H9 (cell line): ENCODE measurements around the gene MGST2. TPM values are rescaled to one million over a fixed set of nuclear protein-coding genes. Genes with fewer than 3 reads are reported as not detected.

ENCODE experiments used
- DNase-seq: peaks from one replicate; pipeline ENCODE4 v3.0.0-alpha.2; 2017
- H2AFZ ChIP-seq: one replicate; pipeline ENCODE4 v1.6.1; 2013; ENCODE audit warnings: mild to moderate bottlenecking, low read length, control low read depth, moderate library complexity
- H2AK5ac ChIP-seq: 2 replicates; pipeline ENCODE4 v1.6.1; 2013; ENCODE audit warnings: low read length, control low read depth, mixed read lengths; ENCODE audit not compliant: insufficient read length
- H2BK120ac ChIP-seq: one replicate; pipeline ENCODE4 v1.6.1; 2013; ENCODE audit warnings: low read depth, mild to moderate bottlenecking, low read length, control low read depth, inconsistent platforms; ENCODE audit not compliant: poor library complexity, severe bottlenecking
- H2BK12ac ChIP-seq: 2 replicates; pipeline ENCODE4 v1.6.1; 2013; ENCODE audit warnings: low read length, control low read depth, mixed read lengths, low read depth; ENCODE audit not compliant: insufficient read length
- H2BK15ac ChIP-seq: 2 replicates; pipeline ENCODE4 v1.6.1; 2013; ENCODE audit warnings: low read depth, low read length, control low read depth
- H2BK20ac ChIP-seq: one replicate; pipeline ENCODE4 v1.6.1; 2013; ENCODE audit warnings: low read depth, mild to moderate bottlenecking, low read length, control low read depth, inconsistent platforms; ENCODE audit not compliant: poor library complexity, severe bottlenecking
- H2BK5ac ChIP-seq: 2 replicates; pipeline ENCODE4 v1.6.1; 2013; ENCODE audit warnings: low read length, control low read depth, mixed read lengths; ENCODE audit not compliant: insufficient read length
- H3K14ac ChIP-seq: 2 replicates; pipeline ENCODE4 v1.6.1; 2013; ENCODE audit warnings: low read length, control low read depth; ENCODE audit not compliant: insufficient read depth
- H3K18ac ChIP-seq: 2 replicates; pipeline ENCODE4 v1.6.1; 2013; ENCODE audit warnings: low read depth, mild to moderate bottlenecking, mixed read lengths, low read length, control low read depth; ENCODE audit not compliant: insufficient read length
- H3K23ac ChIP-seq: 2 replicates; pipeline ENCODE4 v1.6.1; 2013; ENCODE audit warnings: low read length, control low read depth, mixed read lengths, low read depth; ENCODE audit not compliant: insufficient read length
- H3K23me2 ChIP-seq: 2 replicates; pipeline ENCODE4 v1.6.1; 2013; ENCODE audit warnings: low read depth, mild to moderate bottlenecking, mixed read lengths, low read length, control low read depth; ENCODE audit not compliant: insufficient read length, poor library complexity, severe bottlenecking
- H3K27ac ChIP-seq: 2 replicates; pipeline ENCODE4 v1.5.1; 2013; ENCODE audit warnings: low read length, control low read depth, mixed read lengths, low read depth; ENCODE audit not compliant: insufficient read length
- H3K27me3 ChIP-seq: 2 replicates; pipeline ENCODE4 v1.6.1; 2013; ENCODE audit warnings: low read length, control low read depth, inconsistent platforms; ENCODE audit not compliant: insufficient read depth
- H3K4ac ChIP-seq: 2 replicates; pipeline ENCODE4 v1.6.1; 2013; ENCODE audit warnings: low read depth, mild to moderate bottlenecking, control low read depth, inconsistent platforms, low read length, moderate library complexity
- H3K4me1 ChIP-seq: 2 replicates; pipeline ENCODE4 v1.6.1; 2013; ENCODE audit warnings: low read length, control low read depth, inconsistent platforms; ENCODE audit not compliant: insufficient read depth
- H3K4me2 ChIP-seq: 2 replicates; pipeline ENCODE4 v1.6.1; 2013; ENCODE audit warnings: low read length, control low read depth, mixed read lengths; ENCODE audit not compliant: insufficient read length, insufficient read depth
- H3K56ac ChIP-seq: 2 replicates; pipeline ENCODE4 v1.6.1; 2013; ENCODE audit warnings: low read depth, mild to moderate bottlenecking, mixed read lengths, low read length, control low read depth; ENCODE audit not compliant: insufficient read length
- H3K79me1 ChIP-seq: 2 replicates; pipeline ENCODE4 v1.6.1; 2013; ENCODE audit warnings: low read depth, mild to moderate bottlenecking, moderate library complexity, low read length, control low read depth, inconsistent platforms; ENCODE audit not compliant: insufficient read depth, poor library complexity, severe bottlenecking
- H3K79me2 ChIP-seq: 2 replicates; pipeline ENCODE4 v1.6.1; 2013; ENCODE audit warnings: low read length, control low read depth, inconsistent platforms; ENCODE audit not compliant: insufficient read depth
- H3K9ac ChIP-seq: 2 replicates; pipeline ENCODE4 v1.6.1; 2013; ENCODE audit warnings: low read length, control low read depth, mixed read lengths; ENCODE audit not compliant: insufficient read length; ENCODE audit errors: extremely low read depth
- H3K9me3 ChIP-seq: one replicate; pipeline ENCODE4 v1.6.1; 2013; ENCODE audit warnings: low read depth, low read length, inconsistent platforms; ENCODE audit not compliant: control insufficient read depth
- H3T11ph ChIP-seq: one replicate; pipeline ENCODE4 v1.6.1; 2013; ENCODE audit warnings: mild to moderate bottlenecking, low read length, control low read depth, inconsistent platforms
- H4K20me1 ChIP-seq: one replicate; pipeline ENCODE4 v1.6.1; 2013; ENCODE audit not compliant: control insufficient read depth, insufficient read length, insufficient read depth
- H4K5ac ChIP-seq: 2 replicates; pipeline ENCODE4 v1.6.1; 2013; ENCODE audit warnings: low read depth, mild to moderate bottlenecking, mixed read lengths, low read length, control low read depth; ENCODE audit not compliant: insufficient read length
- H4K8ac ChIP-seq: replicated peaks from 2 replicates; pipeline ENCODE4 v1.6.1; 2013; ENCODE audit warnings: low read length, control low read depth, mixed read lengths, low read depth; ENCODE audit not compliant: insufficient read length
- H4K91ac ChIP-seq: 2 replicates; pipeline ENCODE4 v1.6.1; 2013; ENCODE audit warnings: low read depth, mild to moderate bottlenecking, moderate library complexity, mixed read lengths, low read length, control low read depth; ENCODE audit not compliant: insufficient read length
- H3K27ac Mint-ChIP-seq, 3 experiments: 2 replicates in 2 of 3; 3 replicates in 1 of 3; pipeline ENCODE4 v1.8.0; 2020 to 2021; ENCODE audit warnings: mixed read lengths in 3 of 3, mild to moderate bottlenecking in 1 of 3, moderate library complexity in 1 of 3
- H3K27me3 Mint-ChIP-seq: 2 replicates; pipeline ENCODE4 v1.8.0; 2021; ENCODE audit warnings: low read depth, mild to moderate bottlenecking, moderate library complexity, mixed read lengths
- H3K36me3 Mint-ChIP-seq, 3 experiments: 2 replicates in 2 of 3; 3 replicates in 1 of 3; pipeline ENCODE4 v1.8.0; 2020 to 2021; ENCODE audit warnings: low read depth in 3 of 3, mixed read lengths in 3 of 3; ENCODE audit not compliant: insufficient read depth in 1 of 3
- H3K4me1 Mint-ChIP-seq, 2 experiments: 2 replicates each; pipeline ENCODE4 v1.8.0; 2020; ENCODE audit warnings: mixed read lengths in 2 of 2
- H3K4me3 Mint-ChIP-seq, 2 experiments: 2 replicates in 1 of 2; 3 replicates in 1 of 2; pipeline ENCODE4 v1.8.0; 2020 to 2021; ENCODE audit warnings: mild to moderate bottlenecking in 2 of 2, mixed read lengths in 2 of 2, moderate library complexity in 1 of 2
- H3K9me3 Mint-ChIP-seq, 2 experiments: 2 replicates in 1 of 2; 3 replicates in 1 of 2; pipeline ENCODE4 v1.8.0; 2020; ENCODE audit warnings: mild to moderate bottlenecking in 2 of 2, mixed read lengths in 2 of 2, moderate library complexity in 1 of 2
- CTCF ChIP-seq: fragments of 200-600 bp; sonication (generic); conservative IDR thresholded peaks from 3 replicates; pipeline ENCODE4 v1.8.0; 2021; ENCODE audit warnings: antibody characterized with exemption, mild to moderate bottlenecking
- WGBS: extraction: QIAGEN DNeasy Blood & Tissue Kit; methylation state at CpG from one replicate; pipeline ENCODE4 v1.1.7; 2013; ENCODE audit warnings: missing lambda C conversion rate, low lambda C conversion rate, mixed read lengths; ENCODE audit not compliant: insufficient read length; ENCODE audit errors: extremely low coverage; 5-methylcytosine and 5-hydroxymethylcytosine counted together
- total RNA-seq: library from RNA; stranded (reverse); gene quantifications from 2 replicates; pipeline ENCODE4 v1.2.1, GENCODE V29; 2021

The MGST2 gene
- total RNA-seq, 1 experiment from 2014 or later, result 6.4 TPM

- no peak overlapping the region for H3K23ac ChIP-seq
Observed at GRCh38 chr4:139669335-139669734, 3.7 kb downstream of the MGST2 start.

More at GRCh38 chr4:139669335-139669734, 3.7 kb downstream of the MGST2 start:
- no peak overlapping the region for H3K9ac ChIP-seq
- no peaks in the 10 kb centered on the region for H3K9me3 ChIP-seq
- no peak overlapping the region for H2BK120ac ChIP-seq
- Mint-ChIP-seq H3K27me3 (peaks cover 3% of the 10 kb centered on the region), H3K4me3 (no peak overlapping the region), H3K4me1 (peaks cover 50 to 61% of the 10 kb centered on the region in 2 experiments), H3K36me3 (peaks cover 0 to 6% (median 4%) of the 10 kb centered on the region in 3 experiments; a peak in 4 of 7 replicates), H3K9me3 (peaks cover 5% of the 10 kb centered on the region in 2 experiments; a peak in 3 of 5 replicates), H3K27ac (no peak overlapping the region; a peak in 1 of 7 replicates)
- no peaks in the 10 kb centered on the region for H3K27me3 ChIP-seq
- H2BK12ac ChIP-seq, result no peak overlapping the region
- H2BK15ac ChIP-seq, result no peak overlapping the region
- no peak overlapping the region for H3K18ac ChIP-seq
- peaks cover 3% of the 10 kb centered on the region; the same call in 1 of the 2 replicates for H3K4me1 ChIP-seq
- no peaks in the 10 kb centered on the region for H3K79me1 ChIP-seq
- no peak overlapping the region for H3K56ac ChIP-seq
- TF ChIP-seq CTCF, result no peak
- no peak overlapping the region for H3K4ac ChIP-seq
- no peak overlapping the region for H4K91ac ChIP-seq
- H3K27ac ChIP-seq, result no peak overlapping the region
- no peak overlapping the region for H3K14ac ChIP-seq
- H3K79me2 ChIP-seq, result no peaks in the 10 kb centered on the region
- no peak overlapping the region for H3T11ph ChIP-seq
- H2BK5ac ChIP-seq, result no peak overlapping the region
- no peak for DNase-seq
- no peaks in the 10 kb centered on the region for H4K20me1 ChIP-seq
- no peak overlapping the region for H4K5ac ChIP-seq
- H4K8ac ChIP-seq, result no peak overlapping the region
- no peak overlapping the region for H2BK20ac ChIP-seq
- H2AFZ ChIP-seq, result no peak overlapping the region
- no CpG with 5 or more reads among the region's 6 CpGs for WGBS
- H2AK5ac ChIP-seq, result no peak overlapping the region
- H3K23me2 ChIP-seq, result peaks cover 8% of the 10 kb centered on the region
- H3K4me2 ChIP-seq, result no peak overlapping the region
